GM18873 (cell line): ENCODE results near the gene EDC4.

ENCODE experiments used
- ATAC-seq: cut with Tn5 transposase; IDR thresholded peaks from one replicate; pipeline ENCODE4 v1.9.1; 2021; ENCODE audit warnings: mild to moderate bottlenecking, moderate library complexity, moderate number of reproducible peaks; ENCODE audit not compliant: unreplicated experiment, low FRiP score

EDC4 gene

DNA sequence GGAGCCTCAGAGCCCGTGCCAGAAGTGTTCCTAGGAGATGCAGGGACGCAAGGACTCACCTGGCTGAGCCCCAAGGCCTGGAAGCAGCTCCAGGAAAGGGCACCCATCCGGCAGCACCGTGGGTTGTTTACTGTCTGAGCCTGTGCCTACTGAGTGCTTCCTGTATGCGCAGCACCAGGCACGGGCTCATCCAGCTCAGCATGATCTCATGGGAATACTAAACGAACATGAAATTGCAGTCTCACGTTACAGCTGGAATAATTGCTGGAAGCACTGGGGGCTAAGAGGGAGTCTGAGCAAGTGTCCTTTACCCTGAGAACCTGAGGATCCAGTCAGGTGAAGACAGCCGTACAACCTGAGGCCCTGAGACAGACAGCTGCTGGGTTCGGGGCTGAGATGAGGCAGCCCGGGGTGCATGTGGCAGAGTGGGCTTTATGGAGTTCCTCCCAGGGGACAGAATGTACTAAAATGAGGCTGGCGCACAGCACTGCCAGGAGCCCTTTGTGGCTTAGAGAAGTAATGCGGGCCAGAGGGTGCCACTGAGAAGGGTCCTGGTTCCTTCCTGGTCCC is 53.4 kb downstream of the EDC4 start:
- ATAC-seq: no peak

DNA sequence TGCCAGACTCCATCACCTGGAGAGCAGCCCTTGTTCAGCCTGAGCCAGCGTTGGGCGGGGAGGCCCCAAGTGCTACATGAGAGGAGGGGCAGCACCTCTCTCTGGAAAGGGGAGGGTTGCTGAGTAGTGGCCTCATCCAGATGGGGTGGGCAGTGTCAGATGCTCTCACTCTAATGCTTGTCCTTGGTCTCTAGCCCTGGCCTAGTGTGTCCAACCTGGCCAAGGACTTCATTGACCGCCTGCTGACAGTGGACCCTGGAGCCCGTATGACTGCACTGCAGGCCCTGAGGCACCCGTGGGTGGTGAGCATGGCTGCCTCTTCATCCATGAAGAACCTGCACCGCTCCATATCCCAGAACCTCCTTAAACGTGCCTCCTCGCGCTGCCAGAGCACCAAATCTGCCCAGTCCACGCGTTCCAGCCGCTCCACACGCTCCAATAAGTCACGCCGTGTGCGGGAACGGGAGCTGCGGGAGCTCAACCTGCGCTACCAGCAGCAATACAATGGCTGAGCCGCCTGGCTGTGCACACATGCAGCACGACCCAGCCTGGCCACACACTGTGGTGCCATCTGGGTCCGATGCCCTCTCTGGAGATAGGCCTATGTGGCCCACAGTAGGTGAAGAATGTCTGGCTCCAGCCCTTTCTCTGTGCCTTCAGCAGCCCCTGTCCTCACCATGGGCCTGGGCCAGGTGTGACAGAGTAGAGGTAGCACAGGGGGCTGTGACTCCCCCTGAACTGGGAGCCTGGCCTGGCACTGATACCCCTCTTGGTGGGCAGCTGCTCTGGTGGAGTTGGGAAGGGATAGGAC is 54.5 kb downstream of the EDC4 start:
- no peak for ATAC-seq

DNA sequence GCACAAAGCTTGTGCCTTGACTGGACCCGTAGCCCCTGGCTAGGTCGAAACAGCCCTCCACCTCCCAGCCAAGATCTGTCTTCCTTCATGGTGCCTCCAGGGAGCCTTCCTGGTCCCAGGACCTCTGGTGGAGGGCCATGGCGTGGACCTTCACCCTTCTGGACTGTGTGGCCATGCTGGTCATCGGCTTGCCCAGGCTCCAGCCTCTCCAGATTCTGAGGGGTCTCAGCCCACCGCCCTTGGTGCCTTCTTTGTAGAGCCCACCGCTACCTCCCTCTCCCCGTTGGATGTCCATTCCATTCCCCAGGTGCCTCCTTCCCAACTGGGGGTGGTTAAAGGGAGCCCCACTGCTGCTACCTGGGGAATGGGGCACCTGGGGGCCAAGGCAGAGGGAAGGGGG is 55.3 kb downstream of the EDC4 start:
- ATAC-seq: no peak

DNA sequence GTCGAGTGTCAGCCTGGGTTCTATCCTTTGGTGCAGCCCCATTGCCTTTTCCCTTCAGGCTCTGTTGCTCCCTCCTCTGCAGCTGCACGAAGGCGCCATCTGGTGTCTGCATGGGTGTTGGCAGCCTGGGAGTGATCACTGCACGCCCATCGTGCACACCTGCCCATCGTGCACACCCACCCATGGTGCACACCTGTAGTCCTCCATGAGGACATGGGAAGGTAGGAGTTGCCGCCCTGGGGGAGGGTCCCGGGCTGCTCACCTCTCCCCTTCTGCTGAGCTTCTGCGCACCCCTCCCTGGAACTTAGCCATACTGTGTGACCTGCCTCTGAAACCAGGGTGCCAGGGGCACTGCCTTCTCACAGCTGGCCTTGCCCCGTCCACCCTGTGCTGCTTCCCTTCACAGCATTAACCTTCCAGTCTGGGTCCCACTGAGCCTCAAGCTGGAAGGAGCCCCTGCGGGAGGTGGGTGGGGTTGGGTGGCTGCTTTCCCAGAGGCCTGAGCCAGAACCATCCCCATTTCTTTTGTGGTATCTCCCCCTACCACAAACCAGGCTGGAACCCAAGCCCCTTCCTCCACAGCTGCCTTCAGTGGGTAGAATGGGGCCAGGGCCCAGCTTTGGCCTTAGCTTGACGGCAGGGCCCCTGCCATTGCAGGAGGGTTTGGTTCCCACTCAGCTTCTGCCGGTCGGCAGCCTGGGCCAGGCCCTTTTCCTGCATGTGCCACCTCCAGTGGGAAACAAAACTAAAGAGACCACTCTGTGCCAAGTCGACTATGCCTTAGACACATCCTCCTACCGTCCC is 55.9 kb downstream of the EDC4 start:
- no peak for ATAC-seq

DNA sequence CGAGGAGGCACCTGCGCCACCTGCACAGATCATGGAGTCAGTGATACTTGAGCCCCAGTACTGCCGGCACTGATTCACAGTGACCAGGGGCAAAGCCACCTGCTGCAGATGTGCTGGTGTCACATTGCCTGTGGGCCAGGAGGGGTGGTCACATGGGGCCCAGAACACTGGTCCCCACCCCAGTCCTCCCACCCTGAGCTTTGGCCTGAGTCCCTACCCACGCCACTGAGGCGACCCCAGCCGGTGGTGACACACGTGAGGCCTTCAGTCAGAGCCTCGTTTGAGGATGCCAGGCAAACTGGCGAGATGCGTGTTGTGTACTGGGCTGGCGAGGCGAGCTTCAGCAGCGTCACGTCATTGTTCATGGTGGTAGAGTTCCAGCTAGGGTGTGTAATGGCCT is 57.3 kb downstream of the EDC4 start:
- ATAC-seq: no peak

DNA sequence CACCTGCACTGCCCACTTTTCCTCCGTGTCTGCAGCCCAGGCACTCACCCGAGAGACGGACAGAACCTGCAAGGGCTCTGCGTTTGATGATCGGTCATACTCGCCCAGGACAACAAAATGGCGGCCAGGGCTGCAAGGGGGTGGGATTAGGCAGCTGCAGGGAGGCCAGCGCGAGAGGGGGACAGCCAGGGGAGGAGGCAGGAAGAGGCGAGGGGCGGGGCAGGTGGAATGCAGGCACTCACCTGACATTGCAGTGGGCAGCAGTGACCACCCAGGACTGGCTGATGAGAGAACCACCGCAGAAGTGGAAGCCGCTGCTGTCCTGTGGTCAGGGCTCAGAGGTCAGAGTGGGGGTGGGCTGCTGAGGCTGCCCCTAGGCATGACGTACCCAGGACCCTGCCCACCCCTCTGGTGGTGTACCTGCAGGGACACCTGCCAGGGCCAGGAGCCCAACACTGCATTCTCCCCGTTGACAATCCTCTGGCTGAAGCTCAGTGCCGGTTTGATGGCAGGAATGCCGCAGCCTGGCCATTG is 57.9 kb downstream of the EDC4 start:
- no peak for ATAC-seq
